GM18870 (cell line): ENCODE data around the gene TRIM8.

Experiments
- ATAC-seq: cut with Tn5 transposase; IDR thresholded peaks from one replicate; pipeline ENCODE4 v1.9.1; 2021; ENCODE audit warnings: moderate library complexity; ENCODE audit not compliant: unreplicated experiment

TRIM8 gene

DNA sequence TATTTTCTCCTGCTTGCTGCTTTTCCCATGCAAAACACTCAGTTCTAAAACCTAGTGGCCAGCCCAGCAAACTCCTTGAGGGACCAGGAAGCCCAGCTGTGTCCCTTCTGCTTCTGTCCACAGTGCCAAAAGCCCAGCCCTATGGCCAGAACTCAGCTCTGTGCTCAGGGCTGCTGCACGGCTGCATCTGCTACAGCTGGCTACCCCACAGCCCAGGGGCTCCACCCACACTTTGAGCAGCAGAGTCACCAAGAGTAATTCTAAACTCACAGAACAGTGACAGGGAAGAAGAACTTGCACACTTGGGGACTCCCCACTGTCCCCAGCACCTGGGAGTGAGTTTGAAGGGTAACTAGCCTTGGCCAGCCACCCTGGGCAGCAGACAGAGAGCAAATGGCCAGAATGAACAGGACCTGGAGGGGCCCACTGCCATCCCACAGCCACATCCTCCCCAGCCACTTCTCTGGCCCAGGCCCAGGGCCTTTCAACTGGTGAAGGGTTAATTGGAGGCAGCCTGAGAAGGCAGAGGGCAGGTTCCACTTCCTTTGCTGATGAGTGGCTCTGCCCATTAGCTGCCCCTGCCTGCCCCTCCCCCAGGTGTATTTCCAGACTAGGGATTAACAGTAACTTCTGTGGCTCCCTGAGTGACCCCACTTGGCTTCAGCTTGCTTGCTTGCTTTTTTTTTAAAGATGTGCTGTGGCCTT is 28.1 kb upstream of the TRIM8 start:
- no peak for ATAC-seq

DNA sequence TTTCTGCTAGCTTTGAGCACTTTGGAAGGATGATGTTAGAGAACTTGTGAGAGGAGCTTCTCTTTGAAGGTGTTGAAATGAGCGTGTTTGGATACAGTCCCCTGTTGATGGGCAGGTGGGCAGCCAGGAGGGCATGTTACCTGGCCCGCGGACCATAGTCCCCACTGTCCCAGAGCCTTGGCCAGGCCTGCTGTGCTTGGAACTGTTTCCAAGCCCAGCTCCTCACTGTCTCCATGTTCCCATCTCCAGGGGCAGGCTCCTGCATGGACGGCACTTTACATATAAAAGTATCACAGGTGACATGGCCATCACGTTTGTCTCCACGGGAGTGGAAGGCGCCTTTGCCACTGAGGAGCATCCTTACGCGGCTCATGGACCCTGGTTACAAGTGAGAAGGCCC is 27.2 kb upstream of the TRIM8 start:
- ATAC-seq: no peak

DNA sequence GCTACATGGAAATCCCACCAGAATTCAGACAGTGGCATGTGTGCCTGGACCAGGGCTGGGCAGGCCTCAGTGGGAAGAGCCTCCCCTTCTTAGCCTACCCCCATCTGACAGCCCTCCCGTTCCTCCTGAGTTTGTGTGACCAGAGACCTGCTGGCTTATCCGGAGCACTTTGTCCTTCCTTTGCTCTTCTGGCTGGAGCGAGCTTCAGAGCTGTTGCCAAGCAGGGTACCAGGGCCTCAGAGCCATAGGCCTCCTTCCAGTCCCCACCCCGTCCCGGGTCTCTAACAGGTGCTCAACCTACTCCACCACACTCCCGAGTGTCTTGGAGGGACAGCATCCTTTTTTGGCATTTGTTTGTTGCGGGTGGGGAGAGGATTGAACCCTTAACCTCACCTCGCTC is 26.5 kb upstream of the TRIM8 start:
- ATAC-seq: no peak

DNA sequence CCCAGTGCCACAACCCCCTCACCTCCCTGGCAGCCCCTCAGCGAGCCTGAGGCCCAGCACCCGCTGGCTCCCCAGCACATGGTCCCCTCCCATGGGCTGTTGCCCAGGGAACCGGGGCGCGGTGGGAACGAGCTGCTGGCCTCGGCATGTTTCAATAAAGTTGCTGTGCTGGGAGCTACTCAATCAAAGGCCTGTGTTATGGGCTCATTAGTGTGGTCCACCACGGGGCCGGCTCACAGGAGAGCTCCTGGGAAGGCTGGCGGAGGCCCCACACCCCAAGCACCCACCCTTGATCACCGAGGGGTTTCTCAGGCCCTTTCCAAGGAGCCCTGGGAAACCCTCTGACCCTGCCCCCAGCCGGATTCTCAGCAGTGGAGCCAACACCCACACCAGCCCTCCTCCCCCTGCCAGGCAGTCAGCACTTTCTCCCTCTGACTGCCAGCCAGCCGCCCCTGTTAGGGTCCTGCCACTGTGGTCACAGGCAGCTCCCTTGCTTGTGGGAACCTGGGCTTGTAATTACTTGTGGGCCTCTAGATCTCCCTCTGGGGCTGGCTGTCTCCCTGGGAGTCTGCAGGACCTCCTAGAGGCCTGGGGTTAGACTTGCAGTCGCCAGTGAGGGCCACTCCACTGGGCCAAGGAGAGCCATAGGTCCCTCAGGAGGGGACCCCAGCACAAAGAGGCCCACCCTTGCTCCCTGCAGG is 24.8 kb upstream of the TRIM8 start:
- ATAC-seq: no peak

DNA sequence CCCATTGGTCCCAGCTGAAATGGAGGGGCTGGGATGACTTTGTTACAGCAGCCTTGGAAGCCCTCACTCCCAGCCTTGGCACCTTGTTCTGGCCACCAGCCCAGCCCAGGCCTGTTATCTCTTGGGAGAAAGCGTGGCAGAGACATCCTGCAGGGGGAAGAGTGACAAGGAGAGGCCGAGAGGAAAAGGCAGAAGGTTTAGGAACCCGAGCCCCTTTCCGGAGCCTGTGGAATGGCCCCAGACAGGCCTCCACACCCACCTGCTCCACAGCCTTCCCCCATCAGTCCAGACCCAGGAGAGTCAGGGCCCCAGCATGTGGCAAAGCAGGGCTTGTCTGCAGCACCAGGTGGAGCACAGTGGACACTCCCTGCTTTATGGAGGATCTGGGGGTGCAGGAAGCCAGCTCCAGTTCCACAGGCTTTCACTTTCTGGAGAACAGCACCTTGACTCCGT is 24.1 kb upstream of the TRIM8 start:
- ATAC-seq: no peak

DNA sequence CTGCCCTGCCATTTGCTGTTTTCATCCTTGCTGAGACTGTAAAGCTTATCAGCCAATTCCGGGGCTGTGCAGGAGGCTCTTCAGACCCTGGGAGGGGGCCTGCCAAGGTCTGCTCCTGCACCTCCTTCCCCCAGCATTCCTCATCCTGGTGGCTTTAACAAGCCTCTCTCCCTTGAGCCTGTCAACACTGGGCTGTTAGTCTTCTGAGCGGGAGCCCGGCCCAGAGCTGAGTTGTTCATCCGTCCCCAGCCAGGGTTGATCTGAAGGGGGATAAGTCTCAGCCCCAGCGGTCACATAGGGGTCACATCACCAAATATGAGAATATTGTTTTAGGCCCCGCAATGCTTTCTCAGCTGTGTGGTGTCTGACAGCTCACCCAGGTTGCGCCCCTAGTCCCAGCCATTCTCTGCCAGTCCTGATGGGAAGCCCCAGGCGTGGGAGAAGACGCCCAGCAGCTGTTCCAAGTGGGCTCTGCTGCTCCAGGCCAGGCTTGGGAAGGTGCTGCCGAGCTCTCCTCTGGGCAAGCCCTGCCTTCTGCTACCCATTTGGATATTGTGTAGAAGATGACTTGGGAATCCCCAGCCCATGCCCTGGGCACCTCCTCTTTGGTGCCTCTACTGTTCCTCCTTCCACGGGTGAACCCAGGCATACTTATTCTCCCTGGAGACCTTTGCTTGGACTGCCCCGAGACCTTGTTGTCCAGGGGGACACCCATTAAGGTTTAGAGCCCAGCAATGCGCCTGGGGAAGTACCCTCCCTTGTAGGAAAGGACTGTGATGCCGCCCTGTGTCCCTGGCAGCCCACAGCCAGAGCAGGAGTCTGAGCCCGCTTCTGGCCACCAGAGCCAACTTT is 23.5 kb upstream of the TRIM8 start:
- no peak for ATAC-seq

DNA sequence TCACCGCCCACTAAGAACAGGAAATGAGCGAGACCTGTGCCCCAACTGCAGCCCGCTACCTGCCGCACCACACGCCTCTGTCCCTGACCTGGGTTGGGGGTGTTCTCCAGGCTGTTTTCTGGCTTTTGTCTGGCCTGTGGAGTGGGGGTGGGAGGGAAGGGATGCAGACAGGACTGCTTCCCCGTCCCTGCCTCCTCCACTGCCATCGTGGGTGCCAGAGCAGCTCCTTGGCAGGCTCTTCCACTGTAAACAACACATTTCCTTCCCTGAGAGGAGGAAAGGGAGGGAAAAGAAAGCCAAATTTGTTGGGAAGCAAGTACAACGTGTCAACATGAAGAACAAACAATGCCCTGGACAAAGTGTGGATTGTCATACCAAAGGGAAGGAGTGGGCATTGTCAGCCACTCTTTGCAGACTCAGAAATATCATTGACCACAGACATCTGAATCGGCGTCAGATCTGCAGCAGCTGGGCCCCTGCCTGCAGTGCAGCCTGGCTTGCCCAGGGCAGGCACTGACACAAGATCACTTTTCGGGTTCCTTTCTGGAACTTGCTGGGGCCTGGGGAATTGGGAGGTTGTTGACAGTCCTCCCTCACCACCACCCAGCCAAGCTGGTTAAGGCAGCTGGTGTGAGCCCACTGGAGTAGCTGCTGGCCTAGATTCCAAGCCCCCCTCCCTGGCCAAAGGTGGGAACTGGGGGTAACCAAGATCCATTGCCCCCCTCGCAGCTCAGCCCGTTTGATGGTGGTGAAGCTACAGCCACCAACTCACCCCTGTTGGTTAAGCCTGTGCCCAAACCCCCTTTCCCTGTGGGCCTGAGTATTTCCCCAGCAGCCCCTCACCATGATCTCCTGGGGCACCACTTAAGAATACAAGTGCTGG is 22.6 kb upstream of the TRIM8 start:
- no peak for ATAC-seq

DNA sequence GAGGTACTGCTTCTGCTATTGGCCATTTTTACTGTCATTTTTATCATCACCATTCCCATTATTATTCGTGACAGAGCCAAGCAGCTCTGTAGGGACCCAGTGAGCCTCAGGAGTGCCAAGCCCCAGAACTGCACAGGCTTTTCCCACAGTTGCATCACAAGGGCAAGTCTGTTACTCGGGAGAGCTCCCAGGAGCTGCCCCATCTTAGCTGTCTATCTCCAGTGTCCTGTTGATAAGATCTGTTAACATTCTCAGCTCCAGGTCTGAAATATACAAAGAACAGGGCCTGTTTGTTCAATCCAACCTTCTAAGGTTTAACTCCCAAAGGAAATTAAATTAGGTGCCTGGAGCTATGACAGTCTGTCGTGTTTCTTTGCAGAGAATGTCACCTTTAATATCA is 20.2 kb upstream of the TRIM8 start:
- ATAC-seq: no peak

DNA sequence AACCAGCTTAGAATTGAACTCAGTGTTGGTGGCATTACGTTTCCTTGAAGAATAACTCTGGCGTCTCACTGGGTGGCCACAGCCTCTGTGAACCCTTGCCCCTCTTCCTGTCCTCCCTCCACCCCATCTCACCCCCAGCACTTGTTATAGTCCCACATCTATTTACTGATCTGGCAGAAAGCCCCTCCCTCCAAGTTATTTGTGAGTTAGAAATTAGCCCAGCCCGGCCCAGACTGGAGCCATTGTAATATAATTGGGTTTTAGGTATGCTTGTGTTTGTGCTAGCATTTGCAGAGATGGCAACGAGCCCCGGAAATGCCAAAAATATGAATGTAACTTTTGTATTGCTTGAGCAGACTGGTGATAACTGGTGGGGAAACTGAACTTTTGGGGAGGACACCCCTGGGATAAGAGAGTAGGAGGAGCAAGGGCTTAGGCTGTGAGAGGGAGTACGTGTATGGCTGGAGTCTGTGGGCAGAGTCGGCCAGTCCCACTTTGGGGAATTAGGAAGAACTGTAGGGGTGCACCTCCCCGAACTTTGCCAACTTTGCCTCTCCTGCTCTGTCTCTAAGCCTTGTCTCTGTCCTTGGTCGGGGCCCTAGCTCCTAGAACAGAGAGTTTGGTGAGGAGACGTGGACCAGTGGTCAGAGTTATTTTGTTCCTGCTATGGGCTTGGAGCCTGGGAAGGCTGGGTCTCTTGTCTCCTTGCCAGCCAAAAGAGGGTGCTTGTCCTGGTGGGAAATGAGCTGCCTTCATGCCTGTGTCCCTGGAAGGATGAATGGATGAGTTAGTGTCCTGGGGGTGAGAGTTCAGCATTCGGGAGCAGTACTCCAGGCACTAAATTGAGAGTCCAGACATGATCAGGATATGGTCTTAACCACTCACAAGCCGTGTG is 19.3 kb upstream of the TRIM8 start:
- no peak for ATAC-seq

DNA sequence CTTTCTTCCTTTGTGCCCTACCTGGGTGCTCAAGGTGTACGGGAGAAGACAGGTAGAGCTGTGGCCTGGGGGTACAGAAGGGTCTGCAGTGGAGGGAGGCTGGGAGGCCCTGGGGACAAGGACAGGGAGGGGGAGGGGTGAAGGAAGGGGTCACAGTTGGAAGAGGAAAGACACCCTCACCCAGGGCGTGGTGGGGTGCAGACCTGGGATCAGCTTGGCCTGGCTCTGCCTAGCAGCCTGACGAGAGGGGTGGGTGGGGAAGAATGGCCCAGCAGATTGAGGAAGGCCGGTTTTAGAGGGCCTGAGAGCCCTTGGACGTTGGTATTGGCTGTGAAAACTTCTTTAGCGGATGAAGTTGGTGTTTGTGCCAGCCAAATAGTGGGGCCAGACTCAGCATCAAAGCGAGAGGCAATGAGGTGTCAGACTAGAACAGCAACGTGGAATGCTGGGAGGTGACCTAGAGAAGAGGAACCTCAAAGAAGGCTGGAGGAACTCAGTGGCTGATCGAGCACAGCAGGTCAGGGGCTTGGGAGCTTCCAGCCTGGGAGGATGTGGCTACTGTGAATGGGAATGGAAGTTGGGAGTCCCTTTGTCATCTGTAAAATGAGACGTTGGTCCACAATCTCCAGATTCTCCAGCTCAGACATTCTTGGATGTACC is 18.1 kb upstream of the TRIM8 start:
- ATAC-seq: no peak

DNA sequence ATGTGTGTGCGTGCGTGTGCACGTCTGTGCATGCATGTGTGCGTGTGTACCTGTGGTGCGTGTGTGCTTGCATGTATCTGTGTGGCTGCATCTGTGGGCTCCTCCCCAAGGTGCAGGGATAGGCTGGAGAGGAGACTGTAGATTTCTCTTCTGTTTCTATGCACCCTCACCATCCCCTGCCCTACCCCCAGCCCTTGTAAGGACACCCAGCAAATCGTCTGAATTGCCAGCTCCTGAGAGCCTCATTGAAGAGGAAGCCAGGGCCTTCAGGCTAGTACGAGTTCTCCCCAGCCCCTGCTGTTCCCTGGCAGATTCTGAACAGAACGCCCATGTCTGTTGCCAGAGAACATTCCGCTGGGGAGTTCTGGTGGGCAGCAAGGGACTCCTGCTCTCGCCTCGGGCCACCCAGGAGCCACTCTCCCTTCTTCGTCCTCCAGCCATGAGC is 17.0 kb upstream of the TRIM8 start:
- no peak for ATAC-seq

DNA sequence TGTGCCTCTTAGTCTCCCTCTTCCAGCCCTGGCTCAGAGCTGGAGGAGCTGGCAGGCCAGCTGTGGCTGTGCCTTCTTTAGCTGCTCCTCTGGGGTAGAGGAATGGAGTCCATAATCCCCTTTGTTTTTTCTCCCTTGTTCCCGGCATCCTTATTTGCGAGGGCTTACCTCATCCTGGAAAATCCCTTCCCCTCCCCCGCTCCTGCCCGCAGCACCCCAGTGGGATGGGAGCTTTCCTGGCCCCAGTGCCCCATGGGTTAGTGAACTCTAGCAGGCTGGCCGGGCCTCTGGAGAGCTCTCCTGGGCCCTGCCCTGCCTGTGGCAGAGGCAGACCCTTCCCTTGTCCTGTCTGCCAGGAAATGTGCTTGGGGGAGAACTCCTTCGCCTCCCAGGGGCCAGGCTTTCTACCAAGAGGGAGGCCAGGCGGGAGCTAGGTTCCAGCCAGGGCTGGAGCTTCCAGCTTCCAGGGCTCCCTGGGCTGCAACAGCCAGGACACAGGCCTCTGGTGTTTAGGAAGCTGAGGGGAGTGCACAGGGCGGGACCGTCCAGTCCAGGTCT is 16.5 kb upstream of the TRIM8 start:
- ATAC-seq: no peak

DNA sequence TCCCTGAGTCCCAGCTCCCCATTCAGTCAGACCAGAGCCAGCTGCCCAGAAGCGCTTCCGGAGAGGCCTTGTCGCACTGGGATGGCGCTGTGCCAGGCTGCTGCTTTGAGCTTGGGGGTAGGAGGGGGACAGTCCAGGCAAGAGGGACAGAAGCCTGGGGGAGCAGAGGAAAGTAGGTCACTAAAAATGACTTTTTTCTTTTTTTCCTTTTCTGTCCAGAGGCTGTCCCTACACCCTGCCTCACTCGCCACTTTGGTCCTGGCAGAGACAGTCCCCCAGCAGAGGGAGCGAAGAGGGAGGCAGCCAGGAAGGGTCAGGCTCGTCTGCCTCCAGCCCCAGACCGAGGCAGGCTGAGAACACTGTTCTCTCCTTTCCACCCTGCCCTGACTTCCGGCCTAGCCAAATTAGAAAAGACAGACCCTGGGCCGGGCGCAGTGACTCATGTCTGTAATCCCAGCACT is 15.8 kb upstream of the TRIM8 start:
- ATAC-seq: no peak

DNA sequence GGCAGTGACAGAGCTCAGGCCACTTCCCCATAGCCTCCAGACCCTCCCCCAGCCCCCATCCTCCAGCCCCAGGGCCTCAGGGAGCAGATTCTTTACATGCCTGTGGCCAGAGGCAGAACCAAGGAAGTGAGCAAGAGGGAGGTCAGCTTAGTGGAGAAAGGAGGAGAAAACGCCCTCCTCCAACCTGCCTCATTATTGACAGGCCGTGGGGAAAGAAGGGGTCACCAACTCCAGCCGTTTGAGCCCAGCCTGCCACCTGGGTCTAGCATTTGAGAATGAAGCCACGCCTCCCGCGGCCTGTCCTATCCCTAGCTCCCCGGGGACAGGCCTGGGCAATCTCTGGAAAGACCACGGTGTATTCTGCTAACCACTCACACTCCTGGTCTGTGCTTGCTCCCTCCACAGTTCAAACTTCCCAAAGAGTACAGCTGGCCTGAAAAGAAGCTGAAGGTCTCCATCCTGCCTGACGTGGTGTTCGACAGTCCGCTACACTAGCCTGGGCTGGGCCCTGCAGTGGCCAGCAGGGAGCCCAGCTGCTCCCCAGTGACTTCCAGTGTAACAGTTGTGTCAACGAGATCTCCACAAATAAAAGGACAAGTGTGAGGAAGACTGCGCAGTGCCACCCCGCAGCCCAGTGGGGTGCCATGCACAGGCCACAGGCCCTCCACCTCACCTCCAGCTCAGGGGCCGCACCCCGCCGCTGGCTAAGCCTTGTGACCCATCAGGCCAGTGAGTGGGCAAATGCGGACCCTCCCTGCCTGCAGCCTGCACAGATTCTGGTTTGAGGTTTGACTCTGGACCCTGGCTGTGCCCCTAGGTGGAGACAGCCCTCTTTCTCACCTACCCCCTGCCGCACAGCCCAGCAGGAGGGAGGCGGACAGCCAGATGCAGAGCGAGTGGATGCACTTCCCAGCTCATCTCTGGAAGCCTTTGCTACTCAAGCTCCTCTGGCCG is 14.3 kb upstream of the TRIM8 start:
- no peak for ATAC-seq

DNA sequence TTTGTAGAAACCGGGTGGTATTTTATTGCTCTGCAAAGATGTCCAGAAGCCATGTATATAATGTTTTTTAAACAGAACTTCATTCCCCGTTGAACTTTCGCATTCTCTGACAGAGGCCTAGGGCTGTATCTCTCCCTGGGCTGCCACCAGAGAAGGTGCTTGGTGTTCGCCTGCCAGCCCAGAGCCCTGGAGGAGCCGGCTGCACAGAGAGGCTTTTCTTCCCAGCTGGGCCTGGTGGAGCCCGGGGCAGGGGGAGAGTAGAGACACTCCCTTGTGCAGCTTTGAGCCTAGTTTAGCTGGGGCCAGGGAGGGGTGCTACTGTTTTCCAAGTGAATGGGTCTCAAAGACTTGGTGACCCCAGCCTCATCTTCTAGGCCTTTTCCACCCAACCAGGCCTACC is 13.6 kb upstream of the TRIM8 start:
- no peak for ATAC-seq

DNA sequence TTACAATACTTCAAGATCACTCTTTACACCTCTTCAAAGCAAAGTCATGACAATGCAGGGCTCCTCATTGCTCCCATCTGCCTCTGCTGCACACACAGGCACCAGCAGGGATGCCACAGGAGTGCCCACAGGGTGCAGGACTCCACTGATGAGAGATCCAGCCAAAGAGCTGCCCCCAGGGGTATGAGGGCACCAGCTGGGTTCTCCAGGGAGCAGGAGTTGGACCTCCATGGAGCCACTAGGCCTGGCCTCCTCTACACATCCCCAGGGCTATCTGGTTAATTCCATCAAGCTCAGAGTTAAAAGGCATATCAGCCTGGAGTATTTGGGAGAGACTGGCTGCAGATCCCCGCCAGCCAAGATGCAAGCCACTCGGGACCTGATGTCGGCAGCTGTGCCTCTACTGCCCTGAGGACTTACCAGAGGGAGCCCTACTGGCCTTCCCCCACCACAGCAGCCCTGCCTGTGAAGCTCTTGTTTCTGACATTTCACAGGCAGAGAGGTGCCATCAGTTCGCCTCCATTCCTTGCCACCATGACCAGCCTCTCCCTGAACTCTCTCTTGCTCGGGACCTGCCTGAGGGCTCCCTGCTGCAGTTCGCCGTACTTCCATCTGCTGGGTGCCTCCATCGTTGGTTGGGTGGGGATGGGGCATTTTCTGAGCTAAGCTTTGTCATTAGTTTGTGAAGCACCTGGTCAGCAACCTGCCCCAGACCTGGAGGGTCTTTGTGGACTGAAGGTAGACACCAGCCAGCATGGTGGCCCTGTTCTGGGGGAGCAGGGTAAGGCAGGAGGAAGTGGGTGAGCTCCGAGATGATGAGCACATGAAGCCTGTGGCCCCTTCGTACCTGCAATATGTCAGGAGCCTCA is 12.5 kb upstream of the TRIM8 start:
- ATAC-seq: no peak
